ENCODE data around the gene TLE1.
"Not testable (repeated sequence)": the region's sequence is repeated elsewhere in the genome, so short reads cannot be mapped to it uniquely, and the experiment has no call there.

TLE1 gene

DNA sequence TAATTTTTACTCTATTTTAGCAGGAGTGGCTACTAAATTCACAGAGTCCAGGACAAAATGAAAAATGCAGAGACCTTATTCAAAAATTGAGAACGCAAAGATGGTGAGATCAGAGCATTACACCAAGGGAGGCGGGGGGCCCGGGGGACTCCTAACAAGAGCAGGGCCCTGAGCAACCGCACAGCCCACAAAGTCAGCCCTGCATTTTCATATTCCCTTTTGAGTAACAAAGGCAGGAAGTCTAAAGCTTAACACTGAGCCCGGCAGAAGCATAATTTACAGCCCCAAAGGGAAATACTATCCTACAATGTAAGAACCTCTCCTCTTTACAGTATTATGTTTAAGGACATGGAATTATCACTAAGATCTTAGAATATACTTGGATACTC is 69.4 kb downstream of the TLE1 start:
- DNase-seq, result no peak

- DNase-seq, result no peak
Observed at GRCh38 chr9:81619353-81620001, 69.9 kb downstream of the TLE1 start.

DNA sequence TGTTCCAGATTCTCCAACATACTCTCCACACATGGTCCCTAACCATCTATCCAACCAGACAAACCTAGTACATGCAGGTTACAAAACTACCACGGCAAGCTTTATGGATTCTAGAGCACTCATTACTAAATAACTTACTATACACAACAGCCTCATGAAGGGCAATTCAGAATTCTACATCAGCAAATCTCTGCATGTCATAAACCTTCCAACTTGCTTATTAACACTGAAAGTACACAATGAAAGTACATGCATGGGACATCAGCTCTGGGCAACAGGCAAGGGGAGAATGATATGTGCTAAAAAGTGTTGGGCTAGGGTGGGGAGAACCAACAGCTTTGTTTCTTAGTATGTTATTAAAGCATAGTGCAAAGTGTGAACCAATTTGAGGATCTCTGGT is 70.4 kb downstream of the TLE1 start:
- DNase-seq, result no peak

DNA sequence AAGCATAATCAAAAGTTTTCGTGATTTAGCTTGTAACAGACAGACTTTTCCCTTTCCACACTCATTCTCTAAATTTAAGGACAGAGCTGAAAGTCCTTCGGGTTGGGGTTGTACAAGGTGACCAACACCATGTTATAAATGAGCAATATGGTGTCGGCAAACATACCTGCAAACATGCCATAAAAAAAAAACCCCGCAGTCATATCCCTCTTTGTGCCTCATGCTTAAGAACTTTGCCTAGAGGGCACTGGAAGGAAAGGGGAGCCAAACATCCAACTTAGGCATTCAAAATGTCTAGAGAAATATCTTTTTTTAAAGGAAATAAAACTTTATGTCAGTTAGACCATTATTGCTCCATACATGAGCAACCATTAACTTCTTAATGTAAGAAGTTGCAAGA is 73.2 kb downstream of the TLE1 start:
- no peak for DNase-seq

GRCh38 chr9:81614335-81614734 is 75.0 kb downstream of the TLE1 start:
- DNase-seq, result no peak

DNA sequence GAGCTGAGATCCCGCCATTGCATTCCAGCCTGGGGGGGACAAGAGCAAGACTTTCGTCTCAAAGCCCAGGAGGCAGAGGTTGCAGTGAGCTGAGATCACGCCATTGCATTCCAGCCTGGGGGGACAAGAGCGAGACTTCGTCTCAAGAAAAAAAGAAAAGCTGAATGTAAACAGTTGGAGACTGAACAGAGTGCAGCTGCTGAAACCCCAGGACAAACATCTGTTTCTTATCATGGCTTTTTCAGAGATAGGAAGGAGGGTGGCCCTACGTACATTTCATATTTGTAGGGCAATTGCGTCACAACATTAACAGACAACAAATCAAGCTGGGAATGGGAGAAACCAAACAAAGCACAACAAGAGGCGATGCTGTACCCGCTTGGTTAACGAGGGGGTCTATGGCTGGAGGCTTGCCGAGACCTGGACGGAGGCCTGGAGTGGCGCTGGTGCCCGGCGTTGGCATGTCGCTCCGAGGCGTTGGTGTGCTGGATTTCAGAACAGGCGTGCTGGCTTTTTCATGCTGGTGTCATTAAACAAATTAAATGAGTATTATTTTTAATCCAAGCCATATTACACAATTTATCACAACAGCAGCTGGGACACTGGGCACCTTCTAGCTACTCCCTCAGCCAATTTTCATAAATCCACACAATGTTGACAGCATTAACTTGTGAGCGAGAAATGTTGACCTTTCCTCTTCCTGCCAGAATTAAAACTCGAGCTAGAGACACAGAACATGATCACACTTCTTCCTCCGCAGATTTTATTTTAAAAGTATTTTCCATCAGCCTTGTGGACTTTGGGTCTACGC is 76.1 kb downstream of the TLE1 start:
- peak; percentile 46 for DNase-seq

DNA sequence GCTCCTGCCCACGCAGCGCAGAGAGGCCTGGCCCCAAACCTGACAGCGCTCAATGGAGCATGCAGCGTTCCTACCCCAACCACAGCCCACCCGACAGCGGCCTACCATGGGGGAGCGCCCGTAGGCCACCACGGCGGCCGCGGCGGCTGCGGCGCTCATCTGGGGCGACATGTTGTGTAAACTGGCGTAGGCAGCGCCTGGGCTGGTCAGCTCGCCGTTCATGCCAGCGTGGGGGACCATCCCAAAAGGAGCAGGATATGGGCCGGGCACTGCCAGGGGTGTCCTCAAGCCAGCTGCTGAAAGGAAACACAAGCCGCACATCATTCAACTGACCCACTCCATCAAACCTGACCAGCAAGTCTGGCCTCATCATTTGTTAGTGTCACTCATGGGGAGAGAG is 77.7 kb downstream of the TLE1 start:
- DNase-seq, result no peak

GRCh38 chr9:81610740-81611107 is 78.6 kb downstream of the TLE1 start:
- no peak for DNase-seq

- no peak for DNase-seq
Observed at GRCh38 chr9:81609782-81610739, 79.3 kb downstream of the TLE1 start.

DNA sequence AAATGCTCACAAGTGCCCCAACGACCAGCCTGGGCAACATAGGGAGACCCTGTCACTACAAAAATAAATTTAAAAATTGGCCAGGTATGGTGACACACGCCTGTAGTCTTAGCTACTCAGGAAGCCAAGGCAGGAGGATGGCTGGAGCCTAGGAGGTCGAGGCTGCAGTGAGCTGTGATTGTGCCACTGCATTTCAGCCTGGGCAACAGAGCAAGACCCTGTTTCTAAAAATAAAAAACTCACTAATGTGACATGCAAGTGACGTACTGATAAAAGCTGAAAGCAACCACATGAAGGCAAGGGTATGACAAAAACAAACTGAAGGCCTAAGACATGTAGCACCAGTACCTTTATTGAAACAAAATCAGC is 81.1 kb downstream of the TLE1 start:
- DNase-seq, result no peak

DNA sequence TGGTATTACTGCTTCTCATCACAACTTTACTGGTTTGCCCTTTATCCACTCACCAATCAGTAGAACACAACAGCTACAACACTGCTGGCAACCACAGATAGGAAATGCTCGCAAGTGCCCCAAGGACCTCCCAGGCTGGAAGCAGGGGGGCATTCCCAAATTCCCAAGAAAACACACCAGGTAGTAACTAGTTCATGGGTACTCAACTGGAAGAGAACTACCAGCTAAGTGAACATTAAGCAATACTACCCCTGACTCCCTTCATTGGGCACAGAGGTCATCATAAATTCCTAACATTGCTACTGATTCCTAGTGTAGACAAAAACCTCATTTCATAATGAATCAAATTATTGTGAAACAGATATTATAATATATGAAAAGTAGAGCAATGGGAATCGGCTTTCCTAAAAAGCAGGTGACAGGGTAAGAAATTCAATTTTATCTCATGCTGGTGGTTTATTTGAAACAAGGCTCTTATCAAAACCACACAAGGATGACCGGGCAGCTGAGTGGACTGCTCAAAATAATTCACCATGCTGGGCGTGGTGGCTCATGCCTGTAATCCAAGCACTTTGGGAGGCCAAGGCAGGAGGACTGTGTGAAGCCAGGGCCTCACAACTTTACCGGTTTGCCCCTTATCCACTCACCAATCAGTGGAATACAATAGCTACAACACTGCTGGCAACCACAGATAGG is 81.6 kb downstream of the TLE1 start:
- no peak for DNase-seq

- DNase-seq, result not testable (repeated sequence)
Observed at GRCh38 chr9:81606261-81606660, 83.1 kb downstream of the TLE1 start.

DNA sequence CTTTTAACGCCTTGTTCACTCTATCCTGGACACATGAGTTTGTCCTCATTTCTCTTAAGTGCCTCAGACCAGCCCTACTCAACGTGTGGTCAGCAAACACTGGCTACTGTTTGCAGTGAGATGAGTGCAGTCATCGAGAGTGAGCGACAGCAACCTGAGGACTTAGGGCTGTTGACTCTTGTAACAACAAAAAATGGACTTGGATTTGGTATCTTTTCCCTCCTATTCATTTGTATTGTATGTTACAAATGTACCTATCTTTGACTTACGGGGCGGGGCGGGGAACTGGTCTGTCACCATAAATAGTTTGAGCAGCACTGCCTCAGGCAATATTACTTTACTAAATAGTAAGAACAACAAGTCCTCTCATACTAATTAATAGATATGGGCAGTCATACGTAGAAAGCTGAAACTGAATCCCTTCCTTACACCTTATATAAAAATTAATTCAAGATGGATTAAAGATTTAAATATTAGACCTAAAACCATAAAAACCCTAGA is 84.1 kb downstream of the TLE1 start:
- DNase-seq, result no peak

DNA sequence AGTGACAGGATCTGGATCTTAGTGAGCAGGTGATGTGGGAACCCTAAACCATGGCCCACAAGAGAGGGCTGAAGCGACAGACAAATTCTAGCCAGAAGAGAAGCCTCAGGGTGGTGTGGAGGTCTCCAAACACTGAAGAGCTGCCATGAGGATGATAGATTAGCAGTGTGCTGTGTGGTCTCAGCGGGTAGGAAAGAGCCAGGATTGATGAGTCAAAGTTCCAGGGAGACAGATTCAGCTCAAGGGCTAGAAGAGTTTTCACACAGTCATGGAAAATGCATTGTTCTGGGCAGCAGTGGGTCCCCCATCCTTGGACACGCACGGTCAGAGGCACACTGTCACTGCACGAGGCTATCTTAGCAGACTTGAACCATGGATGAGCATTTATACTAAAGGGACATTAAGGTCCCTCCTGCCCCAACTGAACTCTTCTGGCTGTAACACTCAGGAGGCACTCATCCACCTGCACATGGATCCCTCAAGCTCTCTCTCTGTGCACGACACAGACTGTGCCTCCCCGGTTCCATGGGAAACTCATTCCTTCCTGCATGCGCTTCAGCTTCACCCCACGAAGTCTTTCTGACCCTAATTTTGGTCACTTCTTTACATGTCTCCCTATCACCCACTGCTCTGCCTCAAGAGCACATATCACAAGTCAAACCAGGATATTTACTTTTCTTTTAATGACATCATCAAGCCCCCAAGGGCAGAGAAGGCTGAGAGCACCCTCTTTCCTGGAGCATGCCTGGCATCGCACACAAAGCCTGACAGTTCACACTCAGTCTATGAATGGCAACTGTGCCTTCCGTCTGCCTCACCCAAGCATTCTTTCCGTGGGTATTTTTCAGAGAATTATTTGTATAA is 84.8 kb downstream of the TLE1 start:
- DNase-seq, result no peak

GRCh38 chr9:81602887-81603680 is 86.3 kb downstream of the TLE1 start:
- no peak for DNase-seq

- DNase-seq, result no peak
Observed at GRCh38 chr9:81601639-81602623, 87.4 kb downstream of the TLE1 start.

DNA sequence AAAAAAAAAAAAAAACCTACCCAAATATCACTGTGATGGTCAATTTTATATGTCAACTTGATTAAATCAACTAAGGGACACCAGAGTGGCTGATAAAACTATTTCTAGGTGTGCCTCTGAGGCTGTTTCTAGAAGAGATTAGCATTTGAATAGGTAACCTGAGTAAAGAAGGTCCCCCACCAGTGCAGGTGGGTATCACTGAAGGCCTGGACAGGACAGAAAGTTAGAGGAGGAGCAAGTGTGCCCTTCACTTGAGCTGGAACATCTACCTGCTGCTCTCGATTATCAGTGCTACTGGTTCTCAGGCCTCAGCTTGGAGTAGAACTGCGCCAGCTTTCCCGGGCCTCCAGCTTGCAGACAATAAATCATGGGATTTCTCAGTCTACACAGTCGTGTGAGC is 88.7 kb downstream of the TLE1 start:
- no peak for DNase-seq

GRCh38 chr9:81599837-81600236 is 89.5 kb downstream of the TLE1 start:
- DNase-seq, result no peak

DNA sequence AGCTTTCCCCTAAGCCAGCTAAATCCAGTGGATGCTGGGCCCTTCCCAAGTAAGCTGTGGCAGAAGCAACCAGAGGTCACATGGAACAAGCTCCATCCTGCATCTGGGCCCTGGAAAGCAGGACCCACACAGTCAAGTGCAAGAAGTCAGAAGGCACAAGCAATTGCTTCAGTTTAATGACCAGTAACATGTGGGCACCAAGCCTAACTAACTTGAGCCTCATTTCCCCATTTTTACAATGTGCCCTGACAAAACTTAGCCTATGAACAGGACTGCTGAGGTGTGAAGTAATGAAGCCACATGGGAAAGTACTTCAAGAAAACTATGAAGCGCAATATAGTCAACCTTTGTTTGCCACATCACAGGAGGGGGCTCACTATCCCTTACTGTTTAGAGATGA is 90.5 kb downstream of the TLE1 start:
- DNase-seq, result no peak

DNA sequence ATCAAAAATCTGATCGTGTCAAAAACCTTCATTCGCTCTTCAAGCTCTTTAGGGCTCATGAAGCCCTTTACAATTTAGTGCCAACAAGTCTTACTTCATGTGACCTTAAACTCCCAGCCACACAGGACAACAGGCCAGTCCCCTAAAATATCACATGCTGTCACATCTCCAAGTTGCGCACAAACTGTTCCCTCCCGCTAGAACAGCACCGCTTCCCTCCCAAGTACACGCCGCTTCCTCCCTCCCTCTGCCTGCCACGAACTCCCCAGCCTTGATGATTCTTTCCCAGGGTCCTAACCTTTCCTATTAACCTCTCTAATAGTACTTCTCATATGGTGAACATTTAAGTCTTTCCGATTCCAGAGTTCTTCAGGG is 91.2 kb downstream of the TLE1 start:
- no peak for DNase-seq
